HS-27A (cell line): Measurements from ENCODE around the gene HOXB3.

Source experiments
- DNase-seq: peaks from one replicate; pipeline ENCODE4 v3.0.0-alpha.2; 2012; ENCODE audit warnings: low read depth, missing footprints

HOXB3 gene

GRCh38 chr17:48569674-48570324, 20.2 kb downstream of the HOXB3 start:
- DNase-seq, result no peak

- no peak for DNase-seq
Measured at GRCh38 chr17:48569240-48569582, 20.8 kb downstream of the HOXB3 start.

GRCh38 chr17:48568499-48569239, 21.4 kb downstream of the HOXB3 start:
- DNase-seq, result no peak

GRCh38 chr17:48567646-48568354, 22.2 kb downstream of the HOXB3 start:
- DNase-seq, result no peak

- DNase-seq, result no peak
Measured at GRCh38 chr17:48567209-48567608, 22.8 kb downstream of the HOXB3 start.

- DNase-seq, result no peak
Measured at GRCh38 chr17:48566717-48567116, 23.3 kb downstream of the HOXB3 start.

GRCh38 chr17:48565925-48566710, 23.9 kb downstream of the HOXB3 start:
- no peak for DNase-seq

- no peak for DNase-seq
Measured at GRCh38 chr17:48565022-48565554, 25.0 kb downstream of the HOXB3 start.

GRCh38 chr17:48564188-48565021, 25.6 kb downstream of the HOXB3 start:
- DNase-seq, result no peak

- no peak for DNase-seq
Measured at GRCh38 chr17:48563867-48564187, 26.2 kb downstream of the HOXB3 start.

- DNase-seq, result no peak
Measured at GRCh38 chr17:48563385-48563838, 26.6 kb downstream of the HOXB3 start.

GRCh38 chr17:48562934-48563333, 27.1 kb downstream of the HOXB3 start:
- DNase-seq, result no peak

- no peak for DNase-seq
Measured at GRCh38 chr17:48561884-48562810, 27.9 kb downstream of the HOXB3 start.

- no peak for DNase-seq
Measured at GRCh38 chr17:48559840-48560817, 29.9 kb downstream of the HOXB3 start.

GRCh38 chr17:48559122-48559839, 30.8 kb downstream of the HOXB3 start:
- no peak for DNase-seq

- DNase-seq, result no peak
Measured at GRCh38 chr17:48558831-48559121, 31.3 kb downstream of the HOXB3 start.

GRCh38 chr17:48558057-48558830, 31.8 kb downstream of the HOXB3 start:
- DNase-seq, result no peak
